Neural progenitor cell (in vitro differentiated cells): Measurements from ENCODE around the gene BHLHA9. TPM values are rescaled to one million over a fixed set of nuclear protein-coding genes. Genes with fewer than 3 reads are reported as not detected.

Source experiments
- DNase-seq: peaks from one replicate; pipeline ENCODE4 v3.0.0-alpha.2; 2016; ENCODE audit warnings: low spot score
- H2AFZ ChIP-seq: fragments of 200-600 bp; sonication (generic); replicated peaks from 2 replicates; pipeline ENCODE4 v1.6.1; 2016; ENCODE audit warnings: antibody characterized with exemption
- H3F3A ChIP-seq: fragments of 200-600 bp; sonication (generic); 2 replicates; pipeline ENCODE4 v1.6.1; 2016; ENCODE audit warnings: antibody characterized with exemption, low read depth
- H3K27ac ChIP-seq: fragments of 200-600 bp; sonication (generic); 2 replicates; pipeline ENCODE4 v1.5.1; 2016; ENCODE audit warnings: mild to moderate bottlenecking
- H3K27me3 ChIP-seq: fragments of 200-600 bp; sonication (generic); 2 replicates; pipeline ENCODE4 v1.6.1; 2016; ENCODE audit warnings: mild to moderate bottlenecking, moderate library complexity
- H3K36me3 ChIP-seq: fragments of 200-600 bp; sonication (generic); 2 replicates; pipeline ENCODE4 v1.5.1; 2016
- H3K4me1 ChIP-seq: fragments of 200-600 bp; sonication (generic); 2 replicates; pipeline ENCODE4 v1.6.1; 2016; ENCODE audit warnings: mixed run types
- H3K4me2 ChIP-seq: fragments of 200-600 bp; sonication (generic); 2 replicates; pipeline ENCODE4 v1.6.1; 2016
- H3K4me3 ChIP-seq: fragments of 200-600 bp; sonication (generic); 2 replicates; pipeline ENCODE4 v1.5.1; 2016
- H3K79me2 ChIP-seq: fragments of 200-600 bp; sonication (generic); 2 replicates; pipeline ENCODE4 v1.6.1; 2016; ENCODE audit warnings: low read depth
- H3K9ac ChIP-seq: fragments of 200-600 bp; sonication (generic); 2 replicates; pipeline ENCODE4 v1.6.1; 2016
- H3K9me3 ChIP-seq: fragments of 200-600 bp; sonication (generic); 2 replicates; pipeline ENCODE4 v1.5.1; 2016; ENCODE audit warnings: low read depth
- H4K20me1 ChIP-seq: fragments of 200-600 bp; sonication (generic); 2 replicates; pipeline ENCODE4 v1.6.1; 2016; ENCODE audit warnings: low read depth
- H3K27ac Mint-ChIP-seq: 3 replicates; pipeline ENCODE4 v1.8.0; 2021; ENCODE audit warnings: mixed read lengths
- H3K27me3 Mint-ChIP-seq: 2 replicates; pipeline ENCODE4 v1.8.0; 2022; ENCODE audit warnings: low read depth, mild to moderate bottlenecking, inconsistent platforms, moderate library complexity, mixed read lengths; ENCODE audit not compliant: insufficient read depth
- H3K36me3 Mint-ChIP-seq: 3 replicates; pipeline ENCODE4 v1.8.0; 2021; ENCODE audit warnings: mixed read lengths
- H3K4me1 Mint-ChIP-seq: 3 replicates; pipeline ENCODE4 v1.8.0; 2021; ENCODE audit warnings: mixed read lengths
- H3K4me3 Mint-ChIP-seq: 3 replicates; pipeline ENCODE4 v1.8.0; 2021; ENCODE audit warnings: mild to moderate bottlenecking, moderate library complexity, mixed read lengths
- H3K9me3 Mint-ChIP-seq: 3 replicates; pipeline ENCODE4 v1.8.0; 2020; ENCODE audit warnings: mixed read lengths
- EZH2 ChIP-seq: fragments of 200-600 bp; sonication (generic); IDR thresholded peaks from 2 replicates; pipeline ENCODE4 v1.6.1; 2017; ENCODE audit warnings: antibody characterized with exemption, mild to moderate bottlenecking, moderate library complexity
- EZH2phosphoT487 ChIP-seq: fragments of 200-600 bp; sonication (generic); IDR thresholded peaks from 2 replicates; pipeline ENCODE4 v1.6.1; 2017; ENCODE audit warnings: antibody characterized with exemption
- total RNA-seq: library from RNA; depleted of rRNA; stranded (reverse); fragments of >200 nt; gene quantifications from 2 replicates; pipeline ENCODE4 v1.2.3, GENCODE V29; 2015; ENCODE audit warnings: low replicate concordance
- TF ChIP-seq, protein P1 (sequence below): fragments of 200-600 bp; sonication (generic); IDR thresholded peaks from 2 replicates; pipeline ENCODE4 v1.5.1; 2017; ENCODE audit warnings: antibody characterized with exemption, mild to moderate bottlenecking

The BHLHA9 gene
- total RNA-seq, 1 donor from 2014 or later = not detected

DNA sequence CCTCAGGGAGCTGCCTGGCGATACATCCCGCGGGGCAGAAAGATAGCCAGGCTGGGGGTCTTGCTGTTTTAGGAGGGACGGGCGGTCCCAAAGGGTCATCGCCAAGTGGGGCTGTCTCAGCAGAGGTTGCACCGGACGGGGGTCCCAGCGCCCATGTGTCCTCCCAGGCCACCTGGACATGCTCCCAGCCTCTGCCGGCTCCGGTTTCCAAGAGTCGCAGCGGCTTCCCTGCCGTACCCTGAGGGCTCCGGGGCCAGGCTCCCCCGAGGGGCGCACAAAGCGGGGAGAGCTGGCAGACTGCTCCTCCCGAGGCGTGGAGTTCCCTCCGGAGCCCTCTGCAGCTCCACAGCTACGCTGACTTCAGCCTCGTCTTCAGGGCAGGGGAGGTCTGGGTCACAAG is 10.4 kb downstream of the BHLHA9 start:
- no peak overlapping the region for H3K9ac ChIP-seq
- no peak overlapping the region for H3K4me2 ChIP-seq
- TF ChIP-seq, protein P1, sequence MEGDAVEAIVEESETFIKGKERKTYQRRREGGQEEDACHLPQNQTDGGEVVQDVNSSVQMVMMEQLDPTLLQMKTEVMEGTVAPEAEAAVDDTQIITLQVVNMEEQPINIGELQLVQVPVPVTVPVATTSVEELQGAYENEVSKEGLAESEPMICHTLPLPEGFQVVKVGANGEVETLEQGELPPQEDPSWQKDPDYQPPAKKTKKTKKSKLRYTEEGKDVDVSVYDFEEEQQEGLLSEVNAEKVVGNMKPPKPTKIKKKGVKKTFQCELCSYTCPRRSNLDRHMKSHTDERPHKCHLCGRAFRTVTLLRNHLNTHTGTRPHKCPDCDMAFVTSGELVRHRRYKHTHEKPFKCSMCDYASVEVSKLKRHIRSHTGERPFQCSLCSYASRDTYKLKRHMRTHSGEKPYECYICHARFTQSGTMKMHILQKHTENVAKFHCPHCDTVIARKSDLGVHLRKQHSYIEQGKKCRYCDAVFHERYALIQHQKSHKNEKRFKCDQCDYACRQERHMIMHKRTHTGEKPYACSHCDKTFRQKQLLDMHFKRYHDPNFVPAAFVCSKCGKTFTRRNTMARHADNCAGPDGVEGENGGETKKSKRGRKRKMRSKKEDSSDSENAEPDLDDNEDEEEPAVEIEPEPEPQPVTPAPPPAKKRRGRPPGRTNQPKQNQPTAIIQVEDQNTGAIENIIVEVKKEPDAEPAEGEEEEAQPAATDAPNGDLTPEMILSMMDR = no peak
- peaks cover 30% of the 10 kb centered on the region for H3K4me1 Mint-ChIP-seq
- no peak overlapping the region for H3K27ac ChIP-seq
- H3K4me1 ChIP-seq = no peaks in the 10 kb centered on the region
- H3K36me3 Mint-ChIP-seq = no peaks in the 10 kb centered on the region
- no peak overlapping the region for H2AFZ ChIP-seq
- no peaks in the 10 kb centered on the region for H3K36me3 ChIP-seq
- H3K27me3 ChIP-seq = no peaks in the 10 kb centered on the region
- H3F3A ChIP-seq = peaks cover 5% of the 10 kb centered on the region
- no peak overlapping the region for H3K4me3 Mint-ChIP-seq
- peaks cover 3% of the 10 kb centered on the region for H3K9me3 Mint-ChIP-seq
- H3K27ac Mint-ChIP-seq = peak overlapping the region; percentile 46
- H3K4me3 ChIP-seq = no peak overlapping the region
- no peak for DNase-seq
- peaks cover 2% of the 10 kb centered on the region for H3K27me3 Mint-ChIP-seq
- H4K20me1 ChIP-seq = no peaks in the 10 kb centered on the region
- H3K9me3 ChIP-seq = no peaks in the 10 kb centered on the region
- H3K79me2 ChIP-seq = no peaks in the 10 kb centered on the region

DNA sequence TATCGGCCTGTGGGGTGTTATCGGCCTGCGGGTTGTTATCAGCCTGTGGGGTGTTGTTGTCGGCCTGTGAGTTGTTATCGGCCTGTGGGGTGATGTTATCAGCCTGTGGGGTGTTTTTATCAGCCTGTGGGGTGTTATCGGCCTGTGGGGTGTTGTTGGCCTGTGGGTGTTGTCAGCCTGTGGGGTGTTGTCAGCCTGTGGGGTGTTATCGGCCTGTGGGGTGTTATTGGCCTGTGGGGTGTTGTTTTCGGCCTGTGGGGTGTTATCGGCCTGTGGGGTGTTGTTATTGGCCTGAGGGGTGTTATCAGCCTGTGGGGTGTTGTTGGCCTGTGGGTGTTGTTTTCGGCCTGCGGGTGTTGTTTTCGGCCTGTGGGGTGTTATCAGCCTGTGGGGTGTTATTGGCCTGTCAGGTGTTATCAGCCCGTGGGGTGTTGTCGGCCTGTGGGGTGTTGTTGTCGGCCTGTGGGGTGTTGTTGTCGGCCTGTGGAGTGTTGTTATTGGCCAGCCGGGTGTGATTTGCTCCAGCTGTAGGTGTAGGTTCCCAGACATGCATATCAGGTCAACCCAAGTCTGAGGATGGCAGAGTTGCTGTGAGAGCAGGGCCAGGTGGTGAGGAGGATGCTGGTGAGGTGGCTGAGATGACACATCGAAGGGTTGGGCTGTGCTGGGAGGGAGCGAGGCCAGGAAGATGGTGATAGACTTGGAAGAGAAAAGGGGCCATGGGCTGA is 16.3 kb downstream of the BHLHA9 start:
- no peaks in the 10 kb centered on the region for H3K36me3 Mint-ChIP-seq
- H3F3A ChIP-seq = peaks cover 5% of the 10 kb centered on the region
- H3K27ac Mint-ChIP-seq = peak overlapping the region; percentile 60
- no peak overlapping the region for H3K4me3 ChIP-seq
- H3K27ac ChIP-seq = no peak overlapping the region
- H2AFZ ChIP-seq = no peak overlapping the region
- peaks cover 36% of the 10 kb centered on the region for H3K9me3 Mint-ChIP-seq
- H3K36me3 ChIP-seq = no peaks in the 10 kb centered on the region
- H3K4me1 ChIP-seq = no peaks in the 10 kb centered on the region
- H3K79me2 ChIP-seq = no peaks in the 10 kb centered on the region
- peaks cover 12% of the 10 kb centered on the region for H3K4me1 Mint-ChIP-seq
- H3K27me3 ChIP-seq = no peaks in the 10 kb centered on the region
- H4K20me1 ChIP-seq = no peaks in the 10 kb centered on the region
- DNase-seq = no peak
- no peaks in the 10 kb centered on the region for H3K9me3 ChIP-seq
- peaks cover 17% of the 10 kb centered on the region for H3K27me3 Mint-ChIP-seq
- H3K4me2 ChIP-seq = no peak overlapping the region
- no peak for TF ChIP-seq EZH2phosphoT487
- TF ChIP-seq, protein P1 = no peak
- no peak for TF ChIP-seq EZH2
- peak overlapping the region; percentile 59 for H3K4me3 Mint-ChIP-seq
- H3K9ac ChIP-seq = no peak overlapping the region

DNA sequence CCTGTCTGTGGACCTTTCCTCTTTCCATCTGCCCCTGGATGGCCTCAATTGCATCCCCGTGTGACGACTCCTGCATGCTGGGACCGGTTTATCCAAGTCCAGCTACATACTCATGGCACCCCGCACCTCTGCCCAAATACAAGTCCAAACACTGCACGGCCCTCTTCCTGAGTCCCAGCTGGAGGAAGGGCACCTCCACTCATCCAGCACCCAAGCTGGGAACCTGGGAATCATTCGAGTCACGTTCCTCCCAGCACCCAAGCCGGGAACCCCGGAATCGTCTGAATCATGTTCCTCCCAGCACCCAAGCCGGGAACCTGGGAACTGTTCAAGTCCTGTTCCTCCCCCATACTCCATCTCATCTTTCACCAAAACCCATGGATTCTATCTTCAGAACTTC is 19.5 kb downstream of the BHLHA9 start:
- no peak for DNase-seq
- Histone ChIP-seq H3K27me3 (no peaks in the 10 kb centered on the region), H2AFZ (no peak overlapping the region), H3K9ac (no peak overlapping the region), H3F3A (no peaks in the 10 kb centered on the region), H3K9me3 (no peaks in the 10 kb centered on the region), H4K20me1 (no peaks in the 10 kb centered on the region), H3K4me3 (no peak overlapping the region), H3K4me1 (no peaks in the 10 kb centered on the region), H3K36me3 (no peaks in the 10 kb centered on the region), H3K4me2 (no peak overlapping the region), H3K79me2 (no peaks in the 10 kb centered on the region), H3K27ac (no peak overlapping the region)
- Mint-ChIP-seq H3K4me1 (peaks cover 20% of the 10 kb centered on the region), H3K27me3 (peaks cover 23% of the 10 kb centered on the region), H3K27ac (peak overlapping the region; percentile 32), H3K4me3 (peak overlapping the region; percentile 48), H3K9me3 (peaks cover 37% of the 10 kb centered on the region), H3K36me3 (no peaks in the 10 kb centered on the region)
- TF ChIP-seq, protein P1 = no peak
- TF ChIP-seq EZH2phosphoT487 = no peak
- no peak for TF ChIP-seq EZH2
